GM06990 (cell line): ENCODE results near the gene RHBDF1.

Source experiments
- DNase-seq: peaks from one replicate; pipeline ENCODE4 v3.0.0-alpha.2; 2011; ENCODE audit not compliant: insufficient read length; ENCODE audit errors: extremely low read depth
- H3K27me3 ChIP-seq: replicated peaks from 2 replicates; pipeline ENCODE4 v1.6.0; 2011; ENCODE audit warnings: low read length; ENCODE audit not compliant: control insufficient read depth, insufficient read depth
- H3K36me3 ChIP-seq: 2 replicates; pipeline ENCODE4 v1.5.1; 2011; ENCODE audit warnings: low read length; ENCODE audit not compliant: control insufficient read depth, insufficient read depth
- H3K4me3 ChIP-seq: replicated peaks from 2 replicates; pipeline ENCODE4 v1.5.1; 2011; ENCODE audit warnings: low read depth, mild to moderate bottlenecking, control low read depth, low read length
- TF ChIP-seq, protein P1 (sequence below): IDR thresholded peaks from 2 replicates; pipeline ENCODE4 v1.5.1; 2011; ENCODE audit warnings: low read length, control low read depth, mild to moderate bottlenecking, inconsistent platforms; ENCODE audit not compliant: insufficient read depth, poor library complexity, severe bottlenecking

The RHBDF1 gene

DNA sequence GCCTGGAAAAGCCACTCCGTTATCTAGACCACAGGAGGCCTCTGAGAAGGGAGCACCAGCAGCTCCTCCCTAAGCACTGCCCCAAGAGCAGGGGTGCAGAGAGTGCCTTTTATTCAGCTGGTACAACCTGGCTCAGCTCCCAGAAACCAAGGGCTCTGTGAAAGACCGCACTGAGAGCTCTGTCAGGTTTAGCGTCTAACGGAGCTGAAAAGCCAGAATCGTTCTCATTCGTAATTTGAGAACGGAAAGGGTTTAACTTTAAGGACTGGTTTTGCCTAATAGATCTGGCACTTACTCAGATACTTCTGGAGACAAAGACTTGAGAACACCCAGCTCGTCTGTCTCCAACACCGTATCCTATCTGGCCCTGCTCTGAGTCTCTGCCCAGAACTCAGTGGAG is 19.1 kb upstream of the RHBDF1 start:
- Histone ChIP-seq H3K4me3 (no peak overlapping the region), H3K27me3 (no peaks in the 10 kb centered on the region), H3K36me3 (peaks cover 26% of the 10 kb centered on the region)
- no peak for DNase-seq
- TF ChIP-seq, protein P1, sequence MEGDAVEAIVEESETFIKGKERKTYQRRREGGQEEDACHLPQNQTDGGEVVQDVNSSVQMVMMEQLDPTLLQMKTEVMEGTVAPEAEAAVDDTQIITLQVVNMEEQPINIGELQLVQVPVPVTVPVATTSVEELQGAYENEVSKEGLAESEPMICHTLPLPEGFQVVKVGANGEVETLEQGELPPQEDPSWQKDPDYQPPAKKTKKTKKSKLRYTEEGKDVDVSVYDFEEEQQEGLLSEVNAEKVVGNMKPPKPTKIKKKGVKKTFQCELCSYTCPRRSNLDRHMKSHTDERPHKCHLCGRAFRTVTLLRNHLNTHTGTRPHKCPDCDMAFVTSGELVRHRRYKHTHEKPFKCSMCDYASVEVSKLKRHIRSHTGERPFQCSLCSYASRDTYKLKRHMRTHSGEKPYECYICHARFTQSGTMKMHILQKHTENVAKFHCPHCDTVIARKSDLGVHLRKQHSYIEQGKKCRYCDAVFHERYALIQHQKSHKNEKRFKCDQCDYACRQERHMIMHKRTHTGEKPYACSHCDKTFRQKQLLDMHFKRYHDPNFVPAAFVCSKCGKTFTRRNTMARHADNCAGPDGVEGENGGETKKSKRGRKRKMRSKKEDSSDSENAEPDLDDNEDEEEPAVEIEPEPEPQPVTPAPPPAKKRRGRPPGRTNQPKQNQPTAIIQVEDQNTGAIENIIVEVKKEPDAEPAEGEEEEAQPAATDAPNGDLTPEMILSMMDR: no peak

DNA sequence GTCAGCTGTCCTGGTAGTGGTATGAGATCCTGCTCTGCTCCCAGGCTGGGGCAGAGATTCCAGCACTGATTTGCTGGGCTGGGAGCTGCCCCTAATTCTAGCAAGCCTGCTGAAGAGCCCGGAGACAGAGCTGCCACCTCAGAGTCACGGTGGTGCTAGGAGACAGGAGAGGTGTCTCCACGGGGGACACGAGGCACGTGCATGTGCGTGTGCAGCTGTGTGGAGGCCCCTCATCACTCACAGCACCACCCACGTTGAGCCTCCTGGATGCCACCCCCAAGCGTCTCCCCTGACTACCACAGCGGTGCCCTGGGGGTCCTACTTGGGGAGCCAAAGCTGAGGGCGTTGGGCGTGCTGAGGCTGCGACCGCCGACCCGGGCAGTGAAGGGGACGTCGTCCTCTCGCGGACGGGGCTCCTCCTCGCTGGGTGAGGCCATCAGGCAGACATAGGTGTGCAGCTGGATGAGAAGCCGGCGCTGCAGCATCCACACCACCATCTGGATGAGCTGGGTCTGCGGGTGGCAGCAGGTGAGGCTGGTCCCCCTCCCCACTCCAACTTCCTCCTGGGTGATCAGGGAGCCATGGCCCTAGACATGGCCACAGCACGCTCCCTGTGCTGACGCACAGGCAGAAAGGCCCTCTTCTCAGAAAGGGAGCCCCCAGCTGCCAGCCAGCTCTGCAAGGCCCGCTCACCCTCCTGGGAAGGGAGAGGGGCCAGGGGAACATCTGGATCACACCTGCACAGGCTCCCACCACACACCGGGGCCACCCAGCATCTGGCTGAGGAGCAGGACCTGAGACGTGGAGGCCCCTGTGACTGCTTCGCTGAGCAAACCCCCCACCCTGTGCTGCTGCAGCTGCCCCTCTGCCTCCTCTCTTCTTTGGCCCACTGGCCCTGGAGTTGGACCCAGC is 17.2 kb upstream of the RHBDF1 start:
- Histone ChIP-seq H3K36me3 (peaks cover 34% of the 10 kb centered on the region), H3K27me3 (no peaks in the 10 kb centered on the region), H3K4me3 (no peak overlapping the region)
- DNase-seq: no peak
- TF ChIP-seq, protein P1: no peak

DNA sequence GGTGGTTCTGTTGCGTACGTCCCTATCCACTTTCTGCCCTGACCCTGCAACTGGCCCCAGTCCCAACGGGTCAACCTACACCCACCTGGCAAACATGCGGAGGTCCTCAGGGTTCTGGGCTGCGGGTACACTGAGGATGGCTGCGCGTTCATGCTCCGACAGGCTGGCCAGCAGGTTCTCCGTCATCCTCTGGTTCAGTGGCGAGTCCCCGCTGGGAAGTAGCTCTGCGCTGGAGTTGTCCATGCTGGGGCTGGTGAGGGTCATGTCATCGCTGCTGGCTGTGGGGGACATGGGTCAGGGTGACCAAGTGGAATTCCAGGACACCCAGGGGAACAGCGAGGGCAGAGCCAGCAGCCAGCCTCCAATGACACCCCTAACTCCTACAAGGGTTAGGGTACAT is 16.2 kb upstream of the RHBDF1 start:
- Histone ChIP-seq H3K27me3 (no peaks in the 10 kb centered on the region), H3K36me3 (peaks cover 38% of the 10 kb centered on the region), H3K4me3 (no peak overlapping the region)
- TF ChIP-seq, protein P1: no peak
- no peak for DNase-seq

DNA sequence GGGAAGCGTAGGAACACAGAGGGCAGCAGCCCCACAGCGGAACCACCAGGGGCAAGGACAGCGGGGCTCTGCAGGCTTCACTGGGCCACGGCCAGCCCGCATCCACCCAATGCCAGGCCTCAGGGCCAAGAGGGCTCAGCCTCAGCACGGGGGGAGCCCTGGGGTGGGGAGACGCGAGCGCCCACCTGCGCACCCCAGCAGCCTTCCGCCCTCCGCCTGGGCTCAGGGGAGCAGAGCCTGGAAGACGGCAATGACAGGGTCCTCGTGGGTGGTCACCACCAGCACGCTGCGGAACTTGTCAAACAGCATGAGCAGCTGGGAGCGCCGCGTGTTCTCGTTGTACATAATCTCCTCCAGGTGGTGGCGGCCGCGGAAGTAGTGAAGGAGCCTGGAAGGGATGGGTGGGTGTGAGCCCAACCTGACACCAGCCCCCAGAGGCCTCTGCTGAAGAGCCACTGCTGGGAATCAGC is 14.1 kb upstream of the RHBDF1 start:
- TF ChIP-seq, protein P1: no peak
- no peak overlapping the region for H3K4me3 ChIP-seq
- H3K36me3 ChIP-seq: peaks cover 43% of the 10 kb centered on the region
- DNase-seq: no peak
- H3K27me3 ChIP-seq: no peaks in the 10 kb centered on the region

DNA sequence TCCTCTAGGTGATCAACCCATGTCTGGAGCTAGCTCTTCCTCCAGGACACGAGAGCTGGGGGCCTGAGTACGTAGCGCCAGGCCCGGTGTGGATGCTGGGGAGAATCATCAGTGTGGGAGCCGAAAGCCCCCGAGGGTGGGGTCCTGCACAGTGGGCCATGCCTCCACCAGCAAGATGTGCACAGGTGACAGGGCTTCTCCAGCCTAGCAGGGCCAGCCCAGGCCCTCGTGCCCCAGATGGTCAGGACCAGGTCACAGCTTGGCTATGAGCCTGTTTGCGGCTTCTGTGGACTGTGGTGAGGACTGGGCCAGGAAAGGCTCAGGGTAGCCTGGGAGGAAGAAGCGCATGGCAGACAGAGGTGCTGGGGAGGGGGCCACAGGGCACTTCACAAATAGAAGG is 13.4 kb upstream of the RHBDF1 start:
- DNase-seq: no peak
- TF ChIP-seq, protein P1: no peak
- Histone ChIP-seq H3K4me3 (no peak overlapping the region), H3K36me3 (peaks cover 44% of the 10 kb centered on the region), H3K27me3 (no peaks in the 10 kb centered on the region)
